ENCODE measurements around the gene LDLRAD3. TPM values are rescaled to one million over a fixed set of nuclear protein-coding genes. Genes with fewer than 3 reads are reported as not detected.

Gene LDLRAD3
- total RNA-seq, 1 experiment from 2014 or later, result 12.1 TPM

DNA sequence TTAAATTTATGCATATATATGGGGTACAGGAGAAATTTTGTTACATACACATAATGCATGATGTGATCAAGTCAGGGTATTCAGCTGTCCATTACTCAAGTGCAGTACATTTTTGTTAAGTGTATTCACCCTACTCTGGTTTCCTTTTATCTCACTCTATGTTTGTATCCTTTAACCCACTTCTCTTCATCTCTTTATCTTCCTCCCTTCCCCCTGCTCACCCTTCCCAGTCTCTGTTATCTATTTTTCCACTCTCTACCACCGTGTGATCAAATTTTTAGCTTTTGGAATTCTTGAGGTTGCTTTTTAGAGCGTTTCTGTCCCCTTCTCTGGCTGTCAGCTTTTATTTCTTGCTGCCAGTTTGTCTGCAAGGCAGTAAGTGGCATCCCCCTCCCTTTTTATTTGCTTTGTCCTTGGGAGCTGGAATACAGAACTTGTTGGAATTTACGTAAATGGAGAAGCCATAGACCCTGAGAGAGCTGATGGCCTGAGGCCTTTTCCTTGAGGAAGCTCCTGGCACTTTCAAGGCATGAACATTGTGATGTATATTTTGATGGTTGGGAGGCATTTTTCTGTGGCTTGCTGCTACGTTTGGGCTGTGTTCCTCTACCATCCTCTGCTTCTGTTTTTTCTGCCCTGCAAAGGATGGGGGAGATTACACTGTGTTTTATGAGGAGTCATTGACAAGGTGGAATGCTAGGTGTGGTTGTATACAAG lies 148.6 kb downstream of the LDLRAD3 start:
- Histone ChIP-seq H2AFZ (ENCODE audit: low read length) (no peak overlapping the region), H4K5ac (ENCODE audit: insufficient read length, low read depth, low read length) (no peak overlapping the region), H3K9ac (ENCODE audit: extremely low read depth, insufficient read length, low read length) (no peak overlapping the region), H2BK20ac (ENCODE audit: low read depth, low read length, poor library complexity, severe bottlenecking) (no peak overlapping the region), H3K27ac (ENCODE audit: insufficient read length, low read depth, low read length) (peak overlapping the region; percentile 67), H2BK120ac (ENCODE audit: low read depth, low read length, poor library complexity, severe bottlenecking) (no peak overlapping the region), H3K27me3 (ENCODE audit: insufficient read depth, low read length) (no peaks in the 10 kb centered on the region), H4K20me1 (ENCODE audit: control insufficient read depth, insufficient read depth, insufficient read length) (no peaks in the 10 kb centered on the region), H3K23ac (ENCODE audit: insufficient read length, low read depth, low read length) (no peak overlapping the region), H3K4me2 (ENCODE audit: insufficient read depth, insufficient read length, low read length) (peak overlapping the region; percentile 11), H3T11ph (ENCODE audit: low read length) (no peak overlapping the region), H4K91ac (ENCODE audit: insufficient read length, low read depth, low read length) (no peak overlapping the region), H3K4ac (ENCODE audit: low read depth, low read length) (no peak overlapping the region), H3K23me2 (ENCODE audit: insufficient read length, low read depth, low read length, poor library complexity, severe bottlenecking) (no peaks in the 10 kb centered on the region), H2AK5ac (ENCODE audit: insufficient read length, low read length) (peak overlapping the region; percentile 91), H2BK5ac (ENCODE audit: insufficient read length, low read length) (no peak overlapping the region), H3K79me1 (ENCODE audit: insufficient read depth, low read depth, low read length, poor library complexity, severe bottlenecking) (no peaks in the 10 kb centered on the region), H3K4me1 (ENCODE audit: insufficient read depth, low read length) (peaks cover 5% of the 10 kb centered on the region), H4K8ac (replicated peaks; ENCODE audit: insufficient read length, low read depth, low read length) (no peak overlapping the region), H2BK15ac (ENCODE audit: low read depth, low read length) (no peak overlapping the region), H2BK12ac (ENCODE audit: insufficient read length, low read depth, low read length) (no peak overlapping the region), H3K56ac (ENCODE audit: insufficient read length, low read depth, low read length) (no peak overlapping the region), H3K14ac (ENCODE audit: insufficient read depth, low read length) (no peak overlapping the region), H3K18ac (ENCODE audit: insufficient read length, low read depth, low read length) (peak overlapping the region; percentile 42), H3K9me3 (ENCODE audit: control insufficient read depth, low read depth, low read length) (peaks cover 11% of the 10 kb centered on the region), H3K79me2 (ENCODE audit: insufficient read depth, low read length) (no peaks in the 10 kb centered on the region)
- Mint-ChIP-seq H3K4me1 (peaks cover 43 to 46% of the 10 kb centered on the region in 2 experiments), H3K9me3 (peaks cover 15 to 16% of the 10 kb centered on the region in 2 experiments), H3K27ac (peak overlapping the region; percentile 85 to 97 (median 96)), H3K36me3 (ENCODE audit: insufficient read depth in 1 of 3, low read depth in 3 of 3) (peaks cover 25 to 40% (median 38%) of the 10 kb centered on the region in 3 experiments), H3K27me3 (ENCODE audit: low read depth) (no peaks in the 10 kb centered on the region), H3K4me3 (peak overlapping the region; percentile 5 to 13; a peak in 4 of 5 replicates)
- TF ChIP-seq, protein P1, sequence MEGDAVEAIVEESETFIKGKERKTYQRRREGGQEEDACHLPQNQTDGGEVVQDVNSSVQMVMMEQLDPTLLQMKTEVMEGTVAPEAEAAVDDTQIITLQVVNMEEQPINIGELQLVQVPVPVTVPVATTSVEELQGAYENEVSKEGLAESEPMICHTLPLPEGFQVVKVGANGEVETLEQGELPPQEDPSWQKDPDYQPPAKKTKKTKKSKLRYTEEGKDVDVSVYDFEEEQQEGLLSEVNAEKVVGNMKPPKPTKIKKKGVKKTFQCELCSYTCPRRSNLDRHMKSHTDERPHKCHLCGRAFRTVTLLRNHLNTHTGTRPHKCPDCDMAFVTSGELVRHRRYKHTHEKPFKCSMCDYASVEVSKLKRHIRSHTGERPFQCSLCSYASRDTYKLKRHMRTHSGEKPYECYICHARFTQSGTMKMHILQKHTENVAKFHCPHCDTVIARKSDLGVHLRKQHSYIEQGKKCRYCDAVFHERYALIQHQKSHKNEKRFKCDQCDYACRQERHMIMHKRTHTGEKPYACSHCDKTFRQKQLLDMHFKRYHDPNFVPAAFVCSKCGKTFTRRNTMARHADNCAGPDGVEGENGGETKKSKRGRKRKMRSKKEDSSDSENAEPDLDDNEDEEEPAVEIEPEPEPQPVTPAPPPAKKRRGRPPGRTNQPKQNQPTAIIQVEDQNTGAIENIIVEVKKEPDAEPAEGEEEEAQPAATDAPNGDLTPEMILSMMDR (conservative IDR thresholded peaks at IDR 0.05), result no peak
- no CpG with 5 or more reads among the region's 4 CpGs for WGBS (ENCODE audit: extremely low coverage, insufficient read length, low lambda C conversion rate)
- DNase-seq, result peak; percentile 88
